Psoas muscle (tissue), 8 donors: ENCODE results near the gene KIAA0040. TPM values are rescaled to one million over a fixed set of nuclear protein-coding genes. Genes with fewer than 3 reads are reported as not detected.

Experiments
- ATAC-seq, 4 donors: fragments of 200-7000 bp; cut with Tn5 transposase; one replicate each; pipeline ENCODE4 v1.9.1; 2020; ENCODE audit warnings: moderate library complexity in 3 of 4, mild to moderate bottlenecking in 2 of 4
- DNase-seq, 2 donors: peaks; one replicate each; pipeline ENCODE4 v3.0.0-alpha.2; 2020
- H3K27ac ChIP-seq: fragments of 200-600 bp; one replicate; pipeline ENCODE4 v1.8.0; 2022
- H3K27me3 ChIP-seq, 3 donors: fragments of 200-600 bp in 1 of 3; one replicate each; pipeline versions ENCODE4 v1.6.1 to v1.8.0; 2013 to 2022; ENCODE audit warnings: low read length in 2 of 3, mild to moderate bottlenecking in 2 of 3, moderate library complexity in 1 of 3; ENCODE audit not compliant: insufficient read depth in 3 of 3
- H3K36me3 ChIP-seq, 2 donors: fragments of 200-600 bp in 1 of 2; one replicate each; pipeline versions ENCODE4 v1.6.1 to v1.8.0; 2013 to 2022; ENCODE audit warnings: low read depth in 1 of 2, mild to moderate bottlenecking in 1 of 2, moderate library complexity in 1 of 2; ENCODE audit not compliant: insufficient read depth in 1 of 2
- H3K4me1 ChIP-seq: fragments of 200-600 bp; one replicate; pipeline ENCODE4 v1.8.0; 2022
- H3K4me3 ChIP-seq: fragments of 200-600 bp; one replicate; pipeline ENCODE4 v1.8.0; 2022; ENCODE audit warnings: mild to moderate bottlenecking
- H3K9me3 ChIP-seq: fragments of 200-600 bp; one replicate; pipeline ENCODE4 v1.8.0; 2022
- WGBS, 3 donors: extraction: QIAGEN DNeasy Blood & Tissue Kit; methylation state at CpG; one replicate each; pipeline versions ENCODE4 v1.1.6 to v1.1.7; 2013; 5-methylcytosine and 5-hydroxymethylcytosine counted together
- intact Hi-C, 2 donors: fragments of 100-400 bp; cut with DNase I; formaldehyde crosslinking; loops; one replicate each; pipeline versions ENCODE4 v1.11.0 to v1.14.2; 2022
- polyA plus RNA-seq, 3 donors: library from polyadenylated mRNA; stranded (reverse); fragments of 200-250 nt; gene quantifications; one replicate each; pipeline ENCODE4 v1.2.3, GENCODE V29; 2013
- total RNA-seq, 4 donors: library from RNA; stranded (reverse); fragmentation: NEBNext Ultra II Directional in 2 of 4; extraction: Animal tissue kit (Norgen Biotek cat#: 25700) in 2 of 4; gene quantifications; one replicate each; pipeline versions ENCODE4 v1.2.1 to v1.2.4, GENCODE V29; 2021 to 2023
- TF ChIP-seq, protein P1 (sequence below): fragments of 200-600 bp; IDR thresholded peaks from one replicate; pipeline ENCODE4 v1.8.0; 2022; ENCODE audit warnings: antibody characterized with exemption
- donor health status: healthy with polysubstance abuse.
- donor health status: DM: no; HTN: no; CAD: no; lungs with moderate emphysema.
- donor health status: Bipolar disorder and iron deficiency.
- donor health status: healthy.
- donor health status: DM: yes; HTN: yes; CAD: no.
- donor health status: DM: no; HTN: no; CAD: no.
- donor health status: DM: no; HTN: no; CAD: no.
- donor health status: DM: yes; HTN: yes; CAD: no.

KIAA0040 gene
- total and polyA plus RNA-seq, 7 donors: 5.7 to 48.0 (median 11.0) TPM

GRCh38 chr1:175138579-175138978, 54.0 kb downstream of the KIAA0040 start:
- DNase-seq: no peak
- TF ChIP-seq, protein P1, sequence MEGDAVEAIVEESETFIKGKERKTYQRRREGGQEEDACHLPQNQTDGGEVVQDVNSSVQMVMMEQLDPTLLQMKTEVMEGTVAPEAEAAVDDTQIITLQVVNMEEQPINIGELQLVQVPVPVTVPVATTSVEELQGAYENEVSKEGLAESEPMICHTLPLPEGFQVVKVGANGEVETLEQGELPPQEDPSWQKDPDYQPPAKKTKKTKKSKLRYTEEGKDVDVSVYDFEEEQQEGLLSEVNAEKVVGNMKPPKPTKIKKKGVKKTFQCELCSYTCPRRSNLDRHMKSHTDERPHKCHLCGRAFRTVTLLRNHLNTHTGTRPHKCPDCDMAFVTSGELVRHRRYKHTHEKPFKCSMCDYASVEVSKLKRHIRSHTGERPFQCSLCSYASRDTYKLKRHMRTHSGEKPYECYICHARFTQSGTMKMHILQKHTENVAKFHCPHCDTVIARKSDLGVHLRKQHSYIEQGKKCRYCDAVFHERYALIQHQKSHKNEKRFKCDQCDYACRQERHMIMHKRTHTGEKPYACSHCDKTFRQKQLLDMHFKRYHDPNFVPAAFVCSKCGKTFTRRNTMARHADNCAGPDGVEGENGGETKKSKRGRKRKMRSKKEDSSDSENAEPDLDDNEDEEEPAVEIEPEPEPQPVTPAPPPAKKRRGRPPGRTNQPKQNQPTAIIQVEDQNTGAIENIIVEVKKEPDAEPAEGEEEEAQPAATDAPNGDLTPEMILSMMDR: no peak

DNA sequence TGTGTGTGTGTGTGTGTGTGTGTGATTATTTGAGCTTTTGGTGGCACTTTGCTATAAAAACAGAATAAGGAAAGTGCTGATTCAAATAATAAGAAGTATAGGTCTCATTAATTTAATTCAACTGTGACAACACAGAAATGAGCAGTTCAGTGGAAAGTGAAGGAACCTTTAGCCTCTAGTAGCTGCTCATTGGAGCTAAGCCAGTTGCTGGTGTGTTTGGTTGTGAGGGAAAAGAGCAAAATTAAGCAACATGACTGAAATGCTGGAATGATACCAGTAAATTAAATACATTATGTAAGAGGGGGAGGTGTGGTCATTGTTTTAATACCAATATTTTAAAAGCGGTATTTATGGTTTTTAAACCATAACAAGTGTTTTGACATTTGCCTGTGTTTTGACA, 55.2 kb downstream of the KIAA0040 start:
- TF ChIP-seq, protein P1: no peak
- intact Hi-C loops: no loop called here
- Histone ChIP-seq H3K4me1 (no peaks in the 10 kb centered on the region), H3K36me3 (no peaks in the 10 kb centered on the region), H3K27me3 (peaks cover 0 to 4% (median 0%) of the 10 kb centered on the region in 3 donors), H3K4me3 (no peak overlapping the region), H3K27ac (no peak overlapping the region), H3K9me3 (no peaks in the 10 kb centered on the region)
- no peak for DNase-seq
- no peak for ATAC-seq
- WGBS, 3 donors: 85 to 100% (median 92%) methylated on average over 1 of the region's 1 CpG

More at GRCh38 chr1:175138579-175138978, 54.0 kb downstream of the KIAA0040 start:
- H3K4me1 ChIP-seq: no peaks in the 10 kb centered on the region
- no peaks in the 10 kb centered on the region for H3K9me3 ChIP-seq
- no peaks in the 10 kb centered on the region for H3K36me3 ChIP-seq
- ATAC-seq: no peak
- H3K27me3 ChIP-seq: peaks cover 0 to 7% (median 0%) of the 10 kb centered on the region in 3 donors
- intact Hi-C loops: no loop called here
- H3K4me3 ChIP-seq: no peak overlapping the region
- WGBS, 3 donors: 59 to 77% (median 67%) methylated on average over 2 of the region's 2 CpGs
- H3K27ac ChIP-seq: no peak overlapping the region

DNA sequence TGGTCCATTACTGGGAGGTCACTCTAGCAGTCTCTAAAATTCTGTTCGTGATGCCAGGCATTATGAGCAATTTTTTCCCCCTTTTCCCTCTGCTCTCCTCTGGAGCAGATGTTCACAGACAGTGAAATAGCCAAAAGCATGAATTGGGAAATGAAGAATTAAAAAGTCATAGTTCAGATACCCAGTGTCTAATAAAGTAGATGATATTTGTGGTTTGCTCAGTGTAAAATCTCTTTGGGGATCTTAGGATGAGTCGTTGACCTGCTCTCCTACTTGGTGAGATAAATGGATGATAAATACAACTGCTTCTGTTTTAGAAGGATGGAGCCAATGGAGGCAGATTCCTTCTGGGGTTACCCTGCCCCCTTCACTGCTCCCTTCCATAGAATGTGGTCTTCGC, 56.3 kb downstream of the KIAA0040 start:
- no peak overlapping the region for H3K27ac ChIP-seq
- WGBS, 3 donors: 64 to 81% (median 73%) methylated on average over 3 of the region's 3 CpGs
- no peak overlapping the region for H3K4me3 ChIP-seq
- no peaks in the 10 kb centered on the region for H3K4me1 ChIP-seq
- H3K9me3 ChIP-seq: no peaks in the 10 kb centered on the region
- DNase-seq (no peak), ATAC-seq (no peak)
- TF ChIP-seq, protein P1: no peak
- intact Hi-C loops: no loop called here
- H3K27me3 ChIP-seq: peaks cover 0 to 4% (median 0%) of the 10 kb centered on the region in 3 donors
- no peaks in the 10 kb centered on the region for H3K36me3 ChIP-seq

DNA sequence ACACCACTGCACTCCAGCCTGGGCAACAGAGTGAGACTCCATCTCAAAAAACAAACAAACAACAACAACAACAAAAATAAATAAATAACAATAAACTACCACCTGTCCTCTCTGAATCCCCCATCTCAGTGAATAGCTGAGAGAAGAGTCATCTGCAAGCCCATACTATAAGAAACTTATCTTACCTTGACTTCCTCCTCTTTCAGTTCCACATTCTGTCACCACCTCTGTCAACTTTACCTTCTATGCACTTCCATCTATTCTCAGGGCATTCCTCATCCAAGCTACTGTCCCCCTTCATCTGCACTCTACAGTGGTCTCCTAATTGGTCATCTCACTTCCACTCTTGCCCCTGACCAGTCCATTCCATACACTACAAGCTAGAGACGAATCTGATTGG, 58.1 kb downstream of the KIAA0040 start:
- TF ChIP-seq, protein P1: no peak
- WGBS, 3 donors: 77 to 81% (median 77%) methylated on average over 1 of the region's 1 CpG
- H3K27ac ChIP-seq: no peak overlapping the region
- H3K4me3 ChIP-seq: no peak overlapping the region
- no peaks in the 10 kb centered on the region for H3K9me3 ChIP-seq
- no peak for ATAC-seq
- intact Hi-C loops: no loop called here
- peaks cover 0 to 4% (median 0%) of the 10 kb centered on the region in 3 donors for H3K27me3 ChIP-seq
- H3K4me1 ChIP-seq: no peaks in the 10 kb centered on the region
- DNase-seq: no peak
- no peaks in the 10 kb centered on the region for H3K36me3 ChIP-seq
